Panc1 (cell line): Measurements from ENCODE around the gene WNT7A. TPM values are rescaled to one million over a fixed set of nuclear protein-coding genes. Genes with fewer than 3 reads are reported as not detected.

Source experiments
- ATAC-seq: fragments of 200-7000 bp; cut with Tn5 transposase; 2 replicates; pipeline ENCODE4 v1.9.1; 2020; ENCODE audit warnings: mild to moderate bottlenecking, moderate library complexity
- BruUV-seq: library from RNA; stranded (reverse); fragments of 400-500 nt; replicated peaks from 2 replicates; lab custom pipeline; 2021; lab: Mats Ljungman, UMichigan
- CTCF ChIA-PET: fragments of 300-600 bp; sonication (Branson Sonifier 250); formaldehyde crosslinking; loops from one replicate; lab custom pipeline; 2022; ENCODE audit warnings: antibody characterized with exemption; lab: Charles Lee
- POLR2A ChIA-PET: fragments of 300-600 bp; sonication (Branson Sonifier 250); formaldehyde crosslinking; loops from one replicate; lab custom pipeline; 2022; ENCODE audit warnings: antibody characterized with exemption; lab: Charles Lee
- DNase-seq: peaks from one replicate; pipeline ENCODE4 v3.0.0-alpha.2; 2010; ENCODE audit warnings: low read depth, low spot score
- H3K27ac ChIP-seq: 2 replicates; pipeline ENCODE4 v1.5.1; 2011; ENCODE audit warnings: mild to moderate bottlenecking, low read length, inconsistent platforms
- H3K27me3 ChIP-seq: fragments of 200-500 bp; sonication (Bioruptor generic); 2 replicates; pipeline ENCODE4 v1.6.0; 2014; ENCODE audit warnings: low read length, inconsistent platforms; ENCODE audit not compliant: control insufficient read depth, insufficient read depth
- H3K36me3 ChIP-seq: fragments of 200-500 bp; sonication (Bioruptor generic); 2 replicates; pipeline ENCODE4 v1.5.1; 2014; ENCODE audit warnings: inconsistent platforms, mild to moderate bottlenecking, low read length, moderate library complexity; ENCODE audit not compliant: control insufficient read depth, insufficient read depth
- H3K4me1 ChIP-seq: 2 replicates; pipeline ENCODE4 v1.5.1; 2011; ENCODE audit warnings: inconsistent platforms, mild to moderate bottlenecking, low read length, moderate library complexity; ENCODE audit not compliant: control insufficient read depth, insufficient read depth
- H3K4me3 ChIP-seq, 2 experiments: 2 replicates each; pipeline ENCODE4 v1.5.1; 2011 to 2012; ENCODE audit warnings: low read depth in 2 of 2, low read length in 2 of 2, mild to moderate bottlenecking in 2 of 2, inconsistent platforms in 1 of 2, moderate library complexity in 1 of 2
- H3K9me3 ChIP-seq: fragments of 200-500 bp; sonication (Bioruptor generic); 2 replicates; pipeline ENCODE4 v1.5.1; 2014; ENCODE audit warnings: low read depth, mild to moderate bottlenecking, inconsistent platforms, low read length, moderate library complexity; ENCODE audit not compliant: control insufficient read depth, insufficient read depth
- CTCF ChIP-seq: fragments of 450-650 bp; IDR thresholded peaks from 2 replicates; pipeline ENCODE4 v1.5.1; 2017; ENCODE audit warnings: mild to moderate bottlenecking
- POLR2AphosphoS5 ChIP-seq: IDR thresholded peaks from 2 replicates; pipeline ENCODE4 v1.6.1; 2012; ENCODE audit warnings: mild to moderate bottlenecking, low read depth, low read length, moderate library complexity
- REST ChIP-seq, 2 experiments: IDR thresholded peaks; 2 replicates each; pipeline ENCODE4 v1.6.1; 2011 to 2012; ENCODE audit warnings: low read depth in 2 of 2, control low read depth in 1 of 2, low read length in 1 of 2, mild to moderate bottlenecking in 1 of 2, moderate library complexity in 1 of 2; ENCODE audit not compliant: insufficient read depth in 1 of 2
- SIN3A ChIP-seq: IDR thresholded peaks from 2 replicates; pipeline ENCODE4 v1.6.1; 2012; ENCODE audit warnings: low read depth, mild to moderate bottlenecking, low read length, moderate library complexity, borderline replicate concordance; ENCODE audit not compliant: insufficient read depth
- TCF7L2 ChIP-seq: IDR thresholded peaks from 2 replicates; pipeline ENCODE4 v1.6.1; 2011; ENCODE audit warnings: mild to moderate bottlenecking, low read depth, low read length, inconsistent platforms
- in situ Hi-C: cut with HindIII; loops from 2 replicates; pipeline ENCODE4 v1.10.0; 2016; ENCODE audit warnings: low sequenced_read_pairs, low pct_unique_long_range_greater_than_20kb
- intact Hi-C: fragments of 100-400 bp; cut with micrococcal nuclease; formaldehyde crosslinking; loops from one replicate; pipeline ENCODE4 v1.10.0; 2022; ENCODE audit not compliant: unreplicated experiment
- total RNA-seq: library from RNA; stranded (reverse); gene quantifications from one replicate; pipeline ENCODE4 v1.2.1, GENCODE V29; 2021; ENCODE audit not compliant: unreplicated experiment

The WNT7A gene
- total RNA-seq, 1 experiment from 2014 or later = not detected

GRCh38 chr3:13841141-13841540, 38.7 kb downstream of the WNT7A start:
- no TSS peak for BruUV-seq
- intact Hi-C loops = no loop called here
- TF ChIP-seq TCF7L2 (no peak), CTCF (no peak), POLR2AphosphoS5 (no peak), REST (IDR thresholded peaks at IDR 0.05; ENCODE audit: insufficient read depth in 1 of 2, low read depth in 2 of 2, low read length in 1 of 2) (no peak), SIN3A (no peak)
- in situ Hi-C loops = no loop called here
- H3K4me1 ChIP-seq = no peaks in the 10 kb centered on the region
- POLR2A ChIA-PET = no interaction called here
- no peak for DNase-seq
- H3K9me3 ChIP-seq = no peaks in the 10 kb centered on the region
- H3K27me3 ChIP-seq = no peaks in the 10 kb centered on the region
- CTCF ChIA-PET = no interaction called here
- ATAC-seq = no peak
- no peaks in the 10 kb centered on the region for H3K36me3 ChIP-seq
- H3K27ac ChIP-seq = no peak overlapping the region
- no peak overlapping the region for H3K4me3 ChIP-seq

GRCh38 chr3:13840456-13840855, 39.4 kb downstream of the WNT7A start:
- ChIA-PET POLR2A (no interaction called here), CTCF (interaction anchor here (0.7 kb wide), 1 partner anchor 236 kb away, joined by 5 read pairs; no protein-coding TSS in a partner anchor)
- no peak overlapping the region for H3K4me3 ChIP-seq
- H3K36me3 ChIP-seq = no peaks in the 10 kb centered on the region
- H3K27ac ChIP-seq = no peak overlapping the region
- intact Hi-C loops (no loop called here), in situ Hi-C loops (no loop called here)
- ATAC-seq (no peak), DNase-seq (no peak)
- no peaks in the 10 kb centered on the region for H3K9me3 ChIP-seq
- H3K27me3 ChIP-seq = no peaks in the 10 kb centered on the region
- no TSS peak for BruUV-seq
- no peaks in the 10 kb centered on the region for H3K4me1 ChIP-seq
- no peak for TF ChIP-seq SIN3A
- TF ChIP-seq CTCF = no peak
- TF ChIP-seq TCF7L2 = no peak
- TF ChIP-seq REST (IDR thresholded peaks at IDR 0.05; ENCODE audit: insufficient read depth in 1 of 2, low read depth in 2 of 2, low read length in 1 of 2) = no peak
- TF ChIP-seq POLR2AphosphoS5 = no peak
